GM18519 (cell line): ENCODE measurements around the gene NDUFC1.
A peak's percentile ranks its signal among the peaks of the same experiment; 100 is the strongest.
"Not testable (repeated sequence)": the region's sequence is repeated elsewhere in the genome, so short reads cannot be mapped to it uniquely, and the experiment has no call there.

Experiments
- ATAC-seq: cut with Tn5 transposase; IDR thresholded peaks from one replicate; pipeline ENCODE4 v1.9.1; 2021; ENCODE audit warnings: mild to moderate bottlenecking, moderate library complexity; ENCODE audit not compliant: unreplicated experiment, low FRiP score

The NDUFC1 gene

GRCh38 chr4:139301821-139302611, at the start of gene NDUFC1:
Gene NDUFC1, minus strand, starts transcription at chr4:139302477. Its CDS starts 6,679 bp downstream, at chr4:139295798.
- peak; percentile 25 for ATAC-seq

- ATAC-seq: no peak
Measured at GRCh38 chr4:139337612-139338011, 35.3 kb upstream of the NDUFC1 start.

GRCh38 chr4:139333046-139333445, 30.8 kb upstream of the NDUFC1 start:
- no peak for ATAC-seq

GRCh38 chr4:139331185-139331584, 28.9 kb upstream of the NDUFC1 start:
- no peak for ATAC-seq

- no peak for ATAC-seq
Measured at GRCh38 chr4:139330283-139330682, 28.0 kb upstream of the NDUFC1 start.

GRCh38 chr4:139329665-139330200, 27.5 kb upstream of the NDUFC1 start:
- no peak for ATAC-seq

- no peak for ATAC-seq
Measured at GRCh38 chr4:139324620-139325019, 22.3 kb upstream of the NDUFC1 start.

- not testable (repeated sequence) for ATAC-seq
Measured at GRCh38 chr4:139322541-139322940, 20.3 kb upstream of the NDUFC1 start.

GRCh38 chr4:139322070-139322469, 19.8 kb upstream of the NDUFC1 start:
- ATAC-seq: not testable (repeated sequence)

- no peak for ATAC-seq
Measured at GRCh38 chr4:139319571-139319970, 17.3 kb upstream of the NDUFC1 start.

GRCh38 chr4:139317635-139318034, 15.4 kb upstream of the NDUFC1 start:
- ATAC-seq: no peak

GRCh38 chr4:139316733-139317132, 14.5 kb upstream of the NDUFC1 start:
- no peak for ATAC-seq

GRCh38 chr4:139315221-139315675, 13.0 kb upstream of the NDUFC1 start:
- ATAC-seq: peak; percentile 74

GRCh38 chr4:139314047-139314800, 11.9 kb upstream of the NDUFC1 start:
- ATAC-seq: no peak

- not testable (repeated sequence) for ATAC-seq
Measured at GRCh38 chr4:139313414-139313813, 11.1 kb upstream of the NDUFC1 start.

GRCh38 chr4:139312552-139313332, 10.5 kb upstream of the NDUFC1 start:
- ATAC-seq: no peak

GRCh38 chr4:139311909-139312308, 9.6 kb upstream of the NDUFC1 start:
- ATAC-seq: no peak

- no peak for ATAC-seq
Measured at GRCh38 chr4:139304920-139305319, 2.6 kb upstream of the NDUFC1 start.

- peak; percentile 68 for ATAC-seq
Measured at GRCh38 chr4:139301113-139301820, 1.0 kb downstream of the NDUFC1 start, which contains the start of gene NAA15. Gene NAA15, plus strand, starts transcription at chr4:139301505. Its CDS starts 273 bp downstream, at chr4:139301778.
